GM18858 (cell line): Measurements from ENCODE around the gene SLC7A8.

Experiments
- ATAC-seq: cut with Tn5 transposase; IDR thresholded peaks from one replicate; pipeline ENCODE4 v1.9.1; 2021; ENCODE audit not compliant: unreplicated experiment

Gene SLC7A8

DNA sequence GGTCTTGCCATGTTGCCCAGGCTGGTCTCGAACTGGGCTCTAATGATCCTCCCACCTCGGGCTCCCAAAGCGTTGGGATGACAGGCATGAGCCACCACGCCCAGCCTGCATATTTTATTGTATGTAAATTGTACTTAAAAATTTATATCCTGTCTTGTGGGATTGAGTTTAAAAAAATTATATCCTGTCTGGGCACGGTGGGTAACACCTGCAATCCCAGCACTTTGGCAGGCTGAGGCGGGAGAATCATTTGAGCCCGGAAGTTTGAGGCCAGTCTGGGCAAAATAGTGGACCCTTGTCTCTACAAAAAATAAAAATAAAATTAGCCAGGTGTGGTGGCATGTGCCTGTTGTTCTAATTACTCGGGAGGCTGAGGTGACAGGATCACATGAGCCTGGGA lies 50.5 kb downstream of the SLC7A8 start:
- no peak for ATAC-seq

DNA sequence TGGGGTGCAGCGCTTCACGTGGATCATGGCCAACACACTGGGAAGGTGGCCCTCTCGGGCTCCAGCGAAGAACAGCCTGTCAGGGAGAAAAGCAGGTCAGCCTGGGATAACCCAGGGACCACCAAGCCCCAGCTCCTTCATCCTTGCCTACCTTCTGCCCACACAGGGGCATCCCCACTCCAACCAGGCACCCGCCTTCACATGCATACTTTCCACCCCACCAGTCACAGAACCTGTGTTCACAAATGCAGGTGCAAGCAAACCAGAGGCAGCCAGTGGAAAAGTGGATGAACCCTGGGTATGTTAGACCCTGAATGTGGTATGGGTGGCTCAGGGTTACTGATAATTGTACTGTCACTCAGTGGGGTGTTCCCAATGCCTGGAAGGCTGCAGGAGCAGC lies 52.0 kb downstream of the SLC7A8 start:
- ATAC-seq = no peak

GRCh38 chr14:23130871-23131270 lies 52.6 kb downstream of the SLC7A8 start:
- ATAC-seq = no peak

DNA sequence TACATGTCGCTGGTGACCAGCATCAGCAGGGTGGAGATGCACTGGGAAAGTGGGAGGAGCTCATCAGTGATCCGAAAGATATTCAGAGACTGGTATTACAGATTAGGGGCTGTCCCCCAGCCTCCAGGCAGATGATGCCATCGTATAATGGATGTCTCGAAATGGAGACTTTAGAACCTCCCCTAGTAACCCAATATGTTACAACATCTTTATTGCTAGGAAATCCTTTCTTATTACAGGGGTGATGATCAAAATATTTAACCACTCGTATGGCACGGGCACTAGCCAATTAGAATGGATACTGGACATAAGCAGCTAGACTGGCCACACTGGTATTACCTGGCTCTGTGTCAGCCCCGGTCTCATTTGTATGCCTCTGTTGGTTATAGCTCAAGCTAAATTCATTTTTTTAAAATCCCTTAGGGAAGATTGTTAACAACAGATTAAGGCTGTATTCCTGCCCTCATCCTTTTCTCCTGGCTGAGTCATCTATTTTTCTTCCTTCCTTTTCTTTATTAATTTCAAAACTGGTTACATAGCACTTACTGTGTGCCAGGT lies 53.6 kb downstream of the SLC7A8 start:
- no peak for ATAC-seq

GRCh38 chr14:23128969-23129758 lies 54.3 kb downstream of the SLC7A8 start:
- no peak for ATAC-seq

DNA sequence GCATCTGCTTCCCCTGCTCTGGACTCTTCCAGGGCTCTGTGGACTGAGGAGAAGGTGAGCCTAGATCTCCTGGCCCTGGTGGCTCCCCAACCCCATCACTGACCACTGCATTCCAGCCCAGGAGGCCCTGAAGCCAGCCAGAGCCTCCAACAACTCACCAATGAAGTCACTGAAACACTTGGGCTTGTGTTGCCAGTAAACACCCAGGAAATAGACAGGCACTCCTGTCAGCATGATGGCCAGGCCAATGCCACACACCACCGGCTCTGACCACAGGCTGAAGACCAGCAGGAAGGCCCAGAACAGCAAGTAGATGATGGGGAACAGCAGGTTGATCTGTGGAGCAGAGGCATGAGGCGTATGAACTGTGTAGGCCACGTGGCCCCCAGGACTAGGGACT lies 55.6 kb downstream of the SLC7A8 start:
- ATAC-seq = no peak

- no peak for ATAC-seq
Measured at GRCh38 chr14:23126548-23127278, 56.7 kb downstream of the SLC7A8 start.

GRCh38 chr14:23125933-23126524 lies 57.4 kb downstream of the SLC7A8 start:
- ATAC-seq = no peak

DNA sequence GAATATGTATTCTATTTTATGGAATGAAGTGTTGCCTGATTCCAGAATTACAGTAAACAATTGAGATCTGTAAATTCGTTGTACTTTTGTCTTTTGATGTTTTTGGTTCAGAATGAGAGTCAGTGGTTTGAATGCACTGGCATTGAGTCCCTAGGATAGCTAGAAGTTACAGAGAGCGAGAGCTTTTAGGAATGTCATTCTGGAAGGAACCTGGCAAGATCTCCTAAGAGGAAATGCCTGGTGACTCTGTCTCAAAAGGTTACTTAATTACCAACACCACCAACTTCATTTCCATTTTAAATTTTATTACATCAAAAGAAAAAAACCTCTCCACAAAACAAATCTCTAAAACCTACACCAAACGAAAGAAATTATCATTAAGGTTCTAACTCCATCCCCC lies 58.4 kb downstream of the SLC7A8 start:
- ATAC-seq = no peak

DNA sequence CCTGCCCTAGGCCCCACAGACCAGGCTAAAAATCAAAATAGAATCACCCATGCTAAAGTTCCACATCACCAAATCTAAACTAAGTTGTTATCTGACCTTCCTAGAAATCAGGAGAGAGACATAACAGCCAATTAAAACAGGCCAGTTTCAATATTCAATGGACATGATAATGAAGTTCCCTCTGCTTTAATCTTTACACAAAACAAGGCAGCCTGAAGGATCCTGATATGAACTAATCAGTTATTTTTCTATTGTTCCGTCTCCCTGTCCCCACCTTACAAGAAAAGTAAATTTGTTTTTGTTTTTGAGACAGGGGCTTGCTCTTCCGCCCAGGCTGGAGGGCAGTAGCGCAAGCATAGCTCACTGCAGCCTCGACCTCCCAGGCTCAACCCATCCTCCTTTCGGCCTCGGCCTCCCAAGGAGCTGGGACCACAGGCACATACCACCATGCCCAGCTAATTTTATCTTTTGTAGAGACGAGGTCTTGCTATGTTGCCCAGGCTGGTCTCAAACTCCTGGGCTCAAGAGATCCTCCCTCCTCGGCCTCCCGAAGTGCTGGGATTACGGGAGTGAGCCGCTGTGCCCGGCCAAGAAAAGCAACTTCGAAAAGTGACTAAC lies 59.0 kb downstream of the SLC7A8 start:
- ATAC-seq = no peak

GRCh38 chr14:23123419-23123818 lies 60.0 kb downstream of the SLC7A8 start:
- ATAC-seq = no peak

- ATAC-seq = no peak
Measured at GRCh38 chr14:23122086-23122485, 61.4 kb downstream of the SLC7A8 start.

GRCh38 chr14:23121361-23121771 lies 62.1 kb downstream of the SLC7A8 start:
- ATAC-seq = peak; percentile 62

DNA sequence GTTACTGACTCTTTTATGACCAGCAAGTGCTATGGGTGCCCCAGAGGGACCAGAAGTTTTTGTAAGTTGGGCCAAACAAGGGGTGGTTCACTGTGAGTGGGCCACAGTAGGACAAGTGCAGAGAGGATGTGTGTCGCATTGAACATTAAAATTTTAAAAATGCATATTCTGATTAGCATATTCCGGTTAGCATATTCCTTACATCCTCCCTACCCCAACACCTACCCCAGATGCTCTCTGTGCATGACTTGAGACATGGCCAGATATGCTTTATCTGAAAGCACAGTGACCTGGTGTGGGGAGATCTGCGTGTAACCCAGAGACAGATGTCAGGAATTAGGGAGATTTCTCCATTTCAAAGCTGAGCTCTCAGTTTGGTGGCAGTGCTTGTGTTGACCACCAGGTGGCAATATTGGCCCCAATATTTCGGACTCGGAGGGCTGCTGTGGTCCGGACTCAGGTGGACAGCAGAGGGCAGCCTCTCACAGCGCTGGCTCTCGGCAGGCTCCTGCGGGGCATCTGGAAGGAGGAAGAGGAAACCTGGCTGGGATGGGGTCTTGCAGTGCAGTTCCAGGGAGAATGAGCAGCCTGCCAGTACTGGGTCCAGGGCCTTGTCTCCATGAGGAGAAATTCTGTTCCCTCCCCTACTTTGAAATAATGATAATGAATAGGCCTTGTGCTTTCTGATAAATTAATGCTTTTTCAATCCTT lies 62.8 kb downstream of the SLC7A8 start:
- peak; percentile 46 for ATAC-seq

GRCh38 chr14:23119363-23120327 lies 63.8 kb downstream of the SLC7A8 start:
- no peak for ATAC-seq

- ATAC-seq = no peak
Measured at GRCh38 chr14:23118506-23119362, 64.7 kb downstream of the SLC7A8 start, which contains the start of gene CEBPE. TSS of gene CEBPE (minus strand) at chr14:23119255. CDS start at chr14:23119091, 164 bp downstream.

GRCh38 chr14:23117371-23118020 lies 66.0 kb downstream of the SLC7A8 start:
- ATAC-seq = no peak

DNA sequence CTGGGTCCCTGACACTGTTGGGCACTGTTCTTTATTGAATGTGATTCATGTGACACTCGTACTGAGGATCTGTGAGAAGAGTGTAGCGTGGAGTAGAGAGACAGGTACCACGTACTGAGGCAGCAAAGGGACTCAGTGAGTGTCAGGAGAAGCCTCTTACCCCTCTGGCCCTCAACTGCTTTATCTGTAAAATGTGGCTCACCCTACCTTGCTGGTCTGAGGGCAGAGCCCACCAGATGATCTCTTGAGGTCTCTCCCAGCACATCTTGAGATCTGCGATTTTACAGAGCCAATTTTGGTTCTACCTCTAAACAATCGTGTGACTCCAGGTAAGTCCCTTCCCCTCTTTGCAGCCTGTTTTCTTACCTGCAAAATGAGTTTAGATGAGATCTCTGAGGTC lies 67.5 kb downstream of the SLC7A8 start:
- ATAC-seq = no peak
